Non-pigmented ciliary epithelial cell (primary cell): ENCODE data around the gene DYNLRB2.

Experiments
- DNase-seq: peaks from one replicate; pipeline ENCODE4 v3.0.0-alpha.2; 2010; ENCODE audit warnings: low read depth

The DYNLRB2 gene

GRCh38 chr16:80552277-80552676 is 11.5 kb downstream of the DYNLRB2 start:
- DNase-seq = no peak

GRCh38 chr16:80554033-80554432 is 13.2 kb downstream of the DYNLRB2 start:
- DNase-seq = no peak

GRCh38 chr16:80556481-80556880 is 15.7 kb downstream of the DYNLRB2 start:
- no peak for DNase-seq

GRCh38 chr16:80557037-80557436 is 16.2 kb downstream of the DYNLRB2 start:
- no peak for DNase-seq

- DNase-seq = no peak
Measured at GRCh38 chr16:80559369-80559768, 18.6 kb downstream of the DYNLRB2 start.

GRCh38 chr16:80563066-80563465 is 22.3 kb downstream of the DYNLRB2 start:
- DNase-seq = no peak

- DNase-seq = no peak
Measured at GRCh38 chr16:80564394-80564793, 23.6 kb downstream of the DYNLRB2 start.

- peak; percentile 61 for DNase-seq
Measured at GRCh38 chr16:80569440-80570105, 28.8 kb downstream of the DYNLRB2 start.

- DNase-seq = peak; percentile 34
Measured at GRCh38 chr16:80570106-80570478, 29.3 kb downstream of the DYNLRB2 start.

- DNase-seq = no peak
Measured at GRCh38 chr16:80573700-80574120, 32.9 kb downstream of the DYNLRB2 start.

GRCh38 chr16:80576343-80576912 is 35.6 kb downstream of the DYNLRB2 start:
- DNase-seq = no peak

GRCh38 chr16:80577485-80578280 is 36.9 kb downstream of the DYNLRB2 start:
- DNase-seq = no peak

- DNase-seq = no peak
Measured at GRCh38 chr16:80580109-80580832, 39.5 kb downstream of the DYNLRB2 start.

GRCh38 chr16:80583466-80583865 is 42.7 kb downstream of the DYNLRB2 start:
- DNase-seq = no peak

- DNase-seq = no peak
Measured at GRCh38 chr16:80585764-80586163, 45.0 kb downstream of the DYNLRB2 start.

GRCh38 chr16:80586476-80586875 is 45.7 kb downstream of the DYNLRB2 start:
- DNase-seq = no peak

- DNase-seq = no peak
Measured at GRCh38 chr16:80587071-80587470, 46.3 kb downstream of the DYNLRB2 start.

GRCh38 chr16:80591071-80591915 is 50.5 kb downstream of the DYNLRB2 start:
- no peak for DNase-seq

GRCh38 chr16:80592273-80592672 is 51.5 kb downstream of the DYNLRB2 start:
- no peak for DNase-seq

GRCh38 chr16:80594756-80595155 is 54.0 kb downstream of the DYNLRB2 start:
- no peak for DNase-seq

GRCh38 chr16:80596507-80597207 is 55.9 kb downstream of the DYNLRB2 start:
- no peak for DNase-seq
